Gastrocnemius medialis (tissue), 4 donors: Measurements from ENCODE around the gene JPH2. TPM values are rescaled to one million over a fixed set of nuclear protein-coding genes. Genes with fewer than 3 reads are reported as not detected.

Experiments
- ATAC-seq, 2 donors: fragments of 150-250 bp; one replicate each; pipeline ENCODE4 v1.9.1; 2016
- DNase-seq, 2 donors: peaks; one replicate each; pipeline ENCODE4 v3.0.0-alpha.2; 2019
- H3K27ac ChIP-seq, 4 donors: fragments of 200-600 bp; sonication (generic); 1 replicate in 1 of 4; 2 replicates in 3 of 4; pipeline ENCODE4 v1.5.1; 2016 to 2018; ENCODE audit warnings: mild to moderate bottlenecking in 2 of 4, moderate library complexity in 1 of 4
- H3K27me3 ChIP-seq, 3 donors: fragments of 200-600 bp; sonication (generic) in 2 of 3; 1 replicate in 1 of 3; 2 replicates in 2 of 3; pipeline versions ENCODE4 v1.5.1 to v1.6.0; 2016 to 2019; ENCODE audit warnings: mild to moderate bottlenecking in 1 of 3, moderate library complexity in 1 of 3
- H3K36me3 ChIP-seq, 2 donors: fragments of 200-600 bp; sonication (generic) in 1 of 2; one replicate each; pipeline ENCODE4 v1.5.1; 2017 to 2018
- H3K4me1 ChIP-seq, 2 donors: fragments of 200-600 bp; sonication (generic) in 1 of 2; one replicate each; pipeline ENCODE4 v1.5.1; 2016 to 2017; ENCODE audit warnings: mild to moderate bottlenecking in 2 of 2
- H3K4me3 ChIP-seq, 4 donors: fragments of 200-600 bp; sonication (generic) in 3 of 4; 1 replicate in 1 of 4; 2 replicates in 3 of 4; pipeline ENCODE4 v1.5.1; 2016 to 2019; ENCODE audit warnings: mild to moderate bottlenecking in 2 of 4
- H3K9me3 ChIP-seq, 3 donors: fragments of 200-600 bp; sonication (generic) in 2 of 3; 1 replicate in 1 of 3; 2 replicates in 2 of 3; pipeline ENCODE4 v1.5.1; 2016 to 2019
- CTCF ChIP-seq, 5 experiments: fragments of 450-650 bp in 3 of 5; fragments of 200-600 bp in 2 of 5; sonication (generic) in 2 of 5; IDR thresholded peaks in 4 of 5; conservative IDR thresholded peaks in 1 of 5; 1 replicate in 4 of 5; 2 replicates in 1 of 5; pipeline ENCODE4 v1.5.1; 2016 to 2019; ENCODE audit warnings: antibody characterized with exemption in 5 of 5, mild to moderate bottlenecking in 3 of 5, moderate library complexity in 3 of 5
- POLR2A ChIP-seq, 2 donors: fragments of 450-650 bp; IDR thresholded peaks; one replicate each; pipeline ENCODE4 v1.6.1; 2017; ENCODE audit warnings: antibody characterized with exemption in 2 of 2, mild to moderate bottlenecking in 2 of 2, moderate library complexity in 2 of 2
- in situ Hi-C, 4 donors: fragments of 200-750 bp; cut with MboI; loops; one replicate each; pipeline versions ENCODE4 v1.15.0 to v1.8.0; 2017; ENCODE audit warnings: low sequenced_read_pairs in 4 of 4
- intact Hi-C: fragments of 100-400 bp; cut with DNase I; formaldehyde crosslinking; loops from one replicate; pipeline ENCODE4 v1.15.1; 2023; ENCODE audit warnings: low total_unique reads
- total RNA-seq, 4 donors: library from RNA; depleted of rRNA; stranded (reverse); fragments of >200 nt; gene quantifications; one replicate each; pipeline versions ENCODE4 v1.1.0 to v1.2.3, GENCODE V29; 2016

Gene JPH2
- total RNA-seq, 4 donors from 2014 or later = 18.3 to 86.6 (median 38.0) TPM

- H3K4me1 ChIP-seq = peaks cover 80 to 82% of the 10 kb centered on the region in 2 donors
- intact Hi-C loops (no loop called here), in situ Hi-C loops (no loop called here)
- no peaks in the 10 kb centered on the region for H3K9me3 ChIP-seq
- TF ChIP-seq POLR2A (IDR thresholded peaks at IDR 0.05) (no peak), CTCF (IDR thresholded peaks at IDR 0.05 in 4 of 5, conservative IDR thresholded peaks at IDR 0.05 in 1 of 5) (no peak)
- H3K27me3 ChIP-seq = no peaks in the 10 kb centered on the region
- no peak for ATAC-seq
- H3K27ac ChIP-seq = peak overlapping the region; percentile 92 to 98 (median 96)
- no peaks in the 10 kb centered on the region for H3K36me3 ChIP-seq
- no peak overlapping the region for H3K4me3 ChIP-seq
- DNase-seq = no peak
Observed at GRCh38 chr20:44167736-44168135, 19.3 kb downstream of the JPH2 start.

- peak; percentile 60 to 91 for DNase-seq
Observed at GRCh38 chr20:44166477-44166876, 20.5 kb downstream of the JPH2 start.

GRCh38 chr20:44166008-44166407 lies 21.0 kb downstream of the JPH2 start:
- no peak for TF ChIP-seq POLR2A (IDR thresholded peaks at IDR 0.05)
- TF ChIP-seq CTCF (IDR thresholded peaks at IDR 0.05 in 4 of 5, conservative IDR thresholded peaks at IDR 0.05 in 1 of 5) = no peak
- in situ Hi-C loops = no loop called here
- H3K27ac ChIP-seq = peak overlapping the region; percentile 92 to 98 (median 96)
- H3K9me3 ChIP-seq = no peaks in the 10 kb centered on the region
- peaks cover 70 to 71% of the 10 kb centered on the region in 2 donors for H3K4me1 ChIP-seq
- ATAC-seq (peak; percentile 2 to 52), DNase-seq (no peak)
- H3K27me3 ChIP-seq = no peaks in the 10 kb centered on the region
- H3K4me3 ChIP-seq = peak overlapping the region; percentile 11 to 33 (median 26)
- H3K36me3 ChIP-seq = no peaks in the 10 kb centered on the region
- intact Hi-C loops = no loop called here

More at GRCh38 chr20:44166477-44166876, 20.5 kb downstream of the JPH2 start:
- peak; percentile 89 to 96 for ATAC-seq
- H3K4me3 ChIP-seq = peak overlapping the region; percentile 11 to 33 (median 26)
- H3K4me1 ChIP-seq = peaks cover 73 to 75% of the 10 kb centered on the region in 2 donors
- no peaks in the 10 kb centered on the region for H3K9me3 ChIP-seq
- in situ Hi-C loops = no loop called here
- TF ChIP-seq CTCF (IDR thresholded peaks at IDR 0.05 in 4 of 5, conservative IDR thresholded peaks at IDR 0.05 in 1 of 5) (no peak), POLR2A (IDR thresholded peaks at IDR 0.05) (peak; percentile 43 to 47)
- intact Hi-C loops = no loop called here
- H3K27ac ChIP-seq = peak overlapping the region; percentile 92 to 98 (median 96)
- no peaks in the 10 kb centered on the region for H3K27me3 ChIP-seq
- H3K36me3 ChIP-seq = no peaks in the 10 kb centered on the region

DNA sequence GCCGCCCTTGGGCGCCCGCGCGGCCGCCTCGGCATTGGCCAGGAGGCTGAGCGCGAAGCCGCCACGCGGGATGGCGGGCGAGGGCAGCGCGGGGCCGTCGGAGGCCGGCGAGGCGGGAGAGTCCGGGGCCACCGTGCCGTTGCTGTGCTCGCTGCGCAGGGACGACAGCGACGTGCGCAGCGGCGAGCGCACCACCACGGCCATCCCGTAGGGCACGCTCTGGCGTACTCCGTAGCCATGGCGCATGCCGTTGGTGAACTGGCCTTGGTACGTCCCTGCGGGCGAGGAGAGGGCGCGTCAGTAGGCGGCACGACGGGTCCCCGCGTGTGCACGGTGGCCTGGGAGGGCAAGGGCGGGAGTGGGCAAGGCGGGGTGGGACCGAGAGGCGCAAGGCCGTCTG lies 26.9 kb downstream of the JPH2 start:
- Histone ChIP-seq H3K4me3 (no peak overlapping the region), H3K36me3 (no peaks in the 10 kb centered on the region), H3K27me3 (no peaks in the 10 kb centered on the region), H3K4me1 (peaks cover 42 to 43% of the 10 kb centered on the region in 2 donors), H3K9me3 (no peaks in the 10 kb centered on the region), H3K27ac (peak overlapping the region in 2 of 4 donors; percentile 10 to 79)
- DNase-seq = no peak
- intact Hi-C loops (no loop called here), in situ Hi-C loops (no loop called here)
- TF ChIP-seq POLR2A (IDR thresholded peaks at IDR 0.05) (no peak), CTCF (IDR thresholded peaks at IDR 0.05 in 4 of 5, conservative IDR thresholded peaks at IDR 0.05 in 1 of 5) (no peak)
- no peak for ATAC-seq

- H3K36me3 ChIP-seq = no peaks in the 10 kb centered on the region
- H3K27ac ChIP-seq = peak overlapping the region; percentile 60 to 93 (median 82)
- ATAC-seq (no peak), DNase-seq (no peak)
- no peaks in the 10 kb centered on the region for H3K9me3 ChIP-seq
- peaks cover 42 to 43% of the 10 kb centered on the region in 2 donors for H3K4me1 ChIP-seq
- in situ Hi-C loops = no loop called here
- intact Hi-C loops = no loop called here
- H3K27me3 ChIP-seq = no peaks in the 10 kb centered on the region
- H3K4me3 ChIP-seq = no peak overlapping the region
- TF ChIP-seq POLR2A (IDR thresholded peaks at IDR 0.05) (no peak), CTCF (IDR thresholded peaks at IDR 0.05 in 4 of 5, conservative IDR thresholded peaks at IDR 0.05 in 1 of 5) (no peak)
Observed at GRCh38 chr20:44159711-44160110, 27.3 kb downstream of the JPH2 start.
